MM.1S (cell line): Measurements from ENCODE around the gene RFFL.

Experiments used
- EZH2 ChIP-seq: fragments of 300-600 bp; sonication (generic); optimal IDR thresholded peaks from 2 replicates; pipeline ENCODE3; 2017; ENCODE audit warnings: low read depth, mild to moderate bottlenecking, antibody characterized with exemption, low read length, mixed read lengths
- EZH2phosphoT487 ChIP-seq: fragments of 300-600 bp; sonication (generic); IDR thresholded peaks from 2 replicates; pipeline ENCODE4 v1.6.1; 2018; ENCODE audit warnings: antibody characterized with exemption, low read length
- TF ChIP-seq, protein P1 (sequence below): fragments of 300-600 bp; sonication (generic); IDR thresholded peaks from 2 replicates; pipeline ENCODE4 v1.5.1; 2016; ENCODE audit warnings: antibody characterized with exemption, low read length, mixed read lengths

DNA sequence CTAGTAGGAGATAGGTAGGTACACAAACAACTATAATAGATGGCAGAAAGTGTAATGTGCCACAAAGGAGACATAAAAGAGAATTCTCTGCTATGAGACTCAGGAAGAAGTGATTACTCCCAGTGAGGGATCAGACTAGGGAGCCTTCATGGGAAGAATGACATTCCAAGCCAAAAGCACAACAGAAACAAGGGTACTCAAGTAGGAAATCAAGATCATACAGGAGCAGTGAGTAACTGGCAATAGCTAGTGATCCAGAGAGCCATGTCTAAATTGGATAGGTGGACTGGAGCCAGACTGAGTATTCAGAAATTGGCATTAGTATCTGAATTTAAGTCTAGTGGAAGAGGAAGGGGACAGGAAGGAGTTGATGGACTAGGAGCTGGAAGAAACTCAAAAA lies 10.7 kb downstream of the RFFL start:
- TF ChIP-seq EZH2 (no peak), EZH2phosphoT487 (no peak)
- TF ChIP-seq, protein P1, sequence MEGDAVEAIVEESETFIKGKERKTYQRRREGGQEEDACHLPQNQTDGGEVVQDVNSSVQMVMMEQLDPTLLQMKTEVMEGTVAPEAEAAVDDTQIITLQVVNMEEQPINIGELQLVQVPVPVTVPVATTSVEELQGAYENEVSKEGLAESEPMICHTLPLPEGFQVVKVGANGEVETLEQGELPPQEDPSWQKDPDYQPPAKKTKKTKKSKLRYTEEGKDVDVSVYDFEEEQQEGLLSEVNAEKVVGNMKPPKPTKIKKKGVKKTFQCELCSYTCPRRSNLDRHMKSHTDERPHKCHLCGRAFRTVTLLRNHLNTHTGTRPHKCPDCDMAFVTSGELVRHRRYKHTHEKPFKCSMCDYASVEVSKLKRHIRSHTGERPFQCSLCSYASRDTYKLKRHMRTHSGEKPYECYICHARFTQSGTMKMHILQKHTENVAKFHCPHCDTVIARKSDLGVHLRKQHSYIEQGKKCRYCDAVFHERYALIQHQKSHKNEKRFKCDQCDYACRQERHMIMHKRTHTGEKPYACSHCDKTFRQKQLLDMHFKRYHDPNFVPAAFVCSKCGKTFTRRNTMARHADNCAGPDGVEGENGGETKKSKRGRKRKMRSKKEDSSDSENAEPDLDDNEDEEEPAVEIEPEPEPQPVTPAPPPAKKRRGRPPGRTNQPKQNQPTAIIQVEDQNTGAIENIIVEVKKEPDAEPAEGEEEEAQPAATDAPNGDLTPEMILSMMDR = no peak
